OCI-LY1 (cell line): ENCODE measurements around the gene CNTD1.

Experiments used
- CTCF ChIP-seq: fragments of 200-600 bp; sonication (generic), shearing (Covaris generic); IDR thresholded peaks from 2 replicates; pipeline ENCODE4 v1.5.1; 2017; ENCODE audit warnings: mild to moderate bottlenecking, antibody characterized with exemption, low read length, moderate library complexity, mixed read lengths
- EZH2 ChIP-seq: fragments of 200-600 bp; sonication (generic), shearing (Covaris generic); IDR thresholded peaks from 2 replicates; pipeline ENCODE4 v1.8.0; 2017; ENCODE audit warnings: borderline replicate concordance, mixed run types, mild to moderate bottlenecking, antibody characterized with exemption, low read length, moderate library complexity, mixed read lengths

GRCh38 chr17:42857389-42857788 is 58.7 kb downstream of the CNTD1 start:
- TF ChIP-seq CTCF = no peak
- TF ChIP-seq EZH2 = no peak
